IMR-90 (cell line): Measurements from ENCODE around the gene IMMP1L. TPM values are rescaled to one million over a fixed set of nuclear protein-coding genes. Genes with fewer than 3 reads are reported as not detected.

ENCODE experiments used
- polyA plus RNA-seq, 3 experiments: library from polyadenylated mRNA; depleted of rRNA; stranded (reverse); fragments of >200 nt; gene quantifications; 2 replicates each; pipeline ENCODE4 v1.2.3, GENCODE V29; 2012; ENCODE audit warnings: low replicate concordance in 1 of 3
- total RNA-seq: library from RNA; depleted of rRNA; stranded (reverse); fragments of >200 nt; gene quantifications from 2 replicates; pipeline ENCODE4 v1.2.3, GENCODE V29; 2012
- TF ChIP-seq, protein P1 (sequence below): fragments of 150-350 bp; IDR thresholded peaks from 2 replicates; pipeline ENCODE4 v1.6.1; 2017; ENCODE audit warnings: mild to moderate bottlenecking, antibody characterized with exemption, low read length, low read depth
- TF ChIP-seq, protein P2 (sequence below): conservative IDR thresholded peaks from 2 replicates; pipeline ENCODE4 v1.5.1; 2012; ENCODE audit warnings: mild to moderate bottlenecking, low read depth, low read length, improper control_type of control experiment

The IMMP1L gene
- total and polyA plus RNA-seq, 2 of the 4 experiments (the other 2 are of a cell fraction), result 5.0 to 10.7 TPM

- TF ChIP-seq, protein P1, sequence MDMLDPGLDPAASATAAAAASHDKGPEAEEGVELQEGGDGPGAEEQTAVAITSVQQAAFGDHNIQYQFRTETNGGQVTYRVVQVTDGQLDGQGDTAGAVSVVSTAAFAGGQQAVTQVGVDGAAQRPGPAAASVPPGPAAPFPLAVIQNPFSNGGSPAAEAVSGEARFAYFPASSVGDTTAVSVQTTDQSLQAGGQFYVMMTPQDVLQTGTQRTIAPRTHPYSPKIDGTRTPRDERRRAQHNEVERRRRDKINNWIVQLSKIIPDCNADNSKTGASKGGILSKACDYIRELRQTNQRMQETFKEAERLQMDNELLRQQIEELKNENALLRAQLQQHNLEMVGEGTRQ, result no peak
- TF ChIP-seq, protein P2, sequence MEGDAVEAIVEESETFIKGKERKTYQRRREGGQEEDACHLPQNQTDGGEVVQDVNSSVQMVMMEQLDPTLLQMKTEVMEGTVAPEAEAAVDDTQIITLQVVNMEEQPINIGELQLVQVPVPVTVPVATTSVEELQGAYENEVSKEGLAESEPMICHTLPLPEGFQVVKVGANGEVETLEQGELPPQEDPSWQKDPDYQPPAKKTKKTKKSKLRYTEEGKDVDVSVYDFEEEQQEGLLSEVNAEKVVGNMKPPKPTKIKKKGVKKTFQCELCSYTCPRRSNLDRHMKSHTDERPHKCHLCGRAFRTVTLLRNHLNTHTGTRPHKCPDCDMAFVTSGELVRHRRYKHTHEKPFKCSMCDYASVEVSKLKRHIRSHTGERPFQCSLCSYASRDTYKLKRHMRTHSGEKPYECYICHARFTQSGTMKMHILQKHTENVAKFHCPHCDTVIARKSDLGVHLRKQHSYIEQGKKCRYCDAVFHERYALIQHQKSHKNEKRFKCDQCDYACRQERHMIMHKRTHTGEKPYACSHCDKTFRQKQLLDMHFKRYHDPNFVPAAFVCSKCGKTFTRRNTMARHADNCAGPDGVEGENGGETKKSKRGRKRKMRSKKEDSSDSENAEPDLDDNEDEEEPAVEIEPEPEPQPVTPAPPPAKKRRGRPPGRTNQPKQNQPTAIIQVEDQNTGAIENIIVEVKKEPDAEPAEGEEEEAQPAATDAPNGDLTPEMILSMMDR, result no peak
These were observed at the start of gene IMMP1L, which contains the start of gene ELP4 (continued) for GRCh38 chr11:31509429-31510345.
